ENCODE measurements around the gene GNB1. TPM values are rescaled to one million over a fixed set of nuclear protein-coding genes. Genes with fewer than 3 reads are reported as not detected.

The GNB1 gene
- polyA plus RNA-seq, 3 donors, result 41.9 to 357 (median 111) TPM

- Histone ChIP-seq H3K4me3 (replicated peaks in 1 of 3; ENCODE audit: low read depth in 2 of 3, low read length in 3 of 3) (peak overlapping the region in 1 of 3 experiments; percentile 99), H3K4me1 (ENCODE audit: control insufficient read depth in 1 of 2, insufficient read depth in 2 of 2, low read length in 2 of 2) (peaks cover 51 to 61% of the 10 kb centered on the region in 2 donors), H3K36me3 (replicated peaks in 1 of 2; ENCODE audit: control insufficient read depth in 1 of 2, insufficient read depth in 2 of 2, low read length in 2 of 2) (peaks cover 20 to 22% of the 10 kb centered on the region in 2 donors), H2AFZ (ENCODE audit: insufficient read depth, low read depth, low read length, poor library complexity, severe bottlenecking) (no peak overlapping the region), H3K27me3 (ENCODE audit: control insufficient read depth in 2 of 2, insufficient read depth in 2 of 2, low read length in 2 of 2) (no peaks in the 10 kb centered on the region), H3K27ac (ENCODE audit: low read depth in 1 of 2, low read length in 2 of 2) (peak overlapping the region; percentile 90 to 96), H3K79me2 (ENCODE audit: insufficient read depth, low read length) (peaks cover 88% of the 10 kb centered on the region), H3K4me2 (replicated peaks; ENCODE audit: extremely low read depth, low read length, poor library complexity, severe bottlenecking) (peak overlapping the region; percentile 92), H4K20me1 (ENCODE audit: insufficient read depth, low read length) (peaks cover 69% of the 10 kb centered on the region), H3K9ac (ENCODE audit: insufficient read depth, low read length, poor library complexity, severe bottlenecking) (peak overlapping the region; percentile 90), H3K9me3 (replicated peaks in 1 of 2; ENCODE audit: control insufficient read depth in 1 of 2, insufficient read depth in 1 of 2, low read length in 2 of 2) (no peaks in the 10 kb centered on the region)
- Mint-ChIP-seq H3K27me3 (ENCODE audit: low read depth in 3 of 3) (peaks cover 0 to 7% (median 0%) of the 10 kb centered on the region in 3 donors), H3K4me1 (peaks cover 52% of the 10 kb centered on the region), H3K27ac (peak overlapping the region; percentile 99 to 100 (median 100)), H3K36me3 (peaks cover 26 to 36% of the 10 kb centered on the region in 2 donors), H3K4me3 (peak overlapping the region; percentile 56 to 60), H3K9me3 (peaks cover 0 to 2% (median 0%) of the 10 kb centered on the region in 7 donors)
- no peak for TF ChIP-seq CTCF (IDR thresholded peaks at IDR 0.05)
- WGBS (ENCODE audit: insufficient coverage), result 75% methylated on average over 7 of the region's 7 CpGs
- DNase-seq, result no peak
- intact Hi-C loops (cut with micrococcal nuclease), result loop anchor here in 1 of 2 donors (2.0 to 5.0 kb wide), 4 partner anchors 17 to 474 kb away; partner anchors contain the start of genes ACAP3, GNB1 and PUSL1
Measured at GRCh38 chr1:1781526-1781903, 109.4 kb downstream of the GNB1 start.

GRCh38 chr1:1780598-1781525 lies 110.0 kb downstream of the GNB1 start:
- H3K4me3 ChIP-seq (replicated peaks in 1 of 3; ENCODE audit: low read depth in 2 of 3, low read length in 3 of 3), result peak overlapping the region in 2 of 3 experiments; percentile 94 to 99
- peak overlapping the region; percentile 92 for H3K4me2 ChIP-seq (replicated peaks; ENCODE audit: extremely low read depth, low read length, poor library complexity, severe bottlenecking)
- H3K9ac ChIP-seq (ENCODE audit: insufficient read depth, low read length, poor library complexity, severe bottlenecking), result peak overlapping the region; percentile 90

More at GRCh38 chr1:1780598-1781525, 110.0 kb downstream of the GNB1 start:
- WGBS (ENCODE audit: insufficient coverage), result 49% methylated on average over 6 of the region's 7 CpGs
- Histone ChIP-seq H3K4me1 (ENCODE audit: control insufficient read depth in 1 of 2, insufficient read depth in 2 of 2, low read length in 2 of 2) (peaks cover 57 to 68% of the 10 kb centered on the region in 2 donors), H3K27ac (ENCODE audit: low read depth in 1 of 2, low read length in 2 of 2) (peak overlapping the region; percentile 90 to 96), H3K27me3 (ENCODE audit: control insufficient read depth in 2 of 2, insufficient read depth in 2 of 2, low read length in 2 of 2) (no peaks in the 10 kb centered on the region), H3K36me3 (replicated peaks in 1 of 2; ENCODE audit: control insufficient read depth in 1 of 2, insufficient read depth in 2 of 2, low read length in 2 of 2) (peaks cover 13 to 16% of the 10 kb centered on the region in 2 donors), H2AFZ (ENCODE audit: insufficient read depth, low read depth, low read length, poor library complexity, severe bottlenecking) (no peak overlapping the region), H3K79me2 (ENCODE audit: insufficient read depth, low read length) (peaks cover 88% of the 10 kb centered on the region), H4K20me1 (ENCODE audit: insufficient read depth, low read length) (peaks cover 69% of the 10 kb centered on the region), H3K9me3 (replicated peaks in 1 of 2; ENCODE audit: control insufficient read depth in 1 of 2, insufficient read depth in 1 of 2, low read length in 2 of 2) (no peaks in the 10 kb centered on the region)
- Mint-ChIP-seq H3K4me1 (peaks cover 56% of the 10 kb centered on the region), H3K36me3 (peaks cover 19 to 36% of the 10 kb centered on the region in 2 donors), H3K4me3 (peak overlapping the region; percentile 97 to 99), H3K27me3 (ENCODE audit: low read depth in 3 of 3) (peaks cover 0 to 7% (median 0%) of the 10 kb centered on the region in 3 donors), H3K9me3 (peaks cover 0 to 2% (median 0%) of the 10 kb centered on the region in 7 donors), H3K27ac (peak overlapping the region; percentile 99 to 100 (median 100))
- peak in 1 of 3 donors; percentile 27 for DNase-seq
- no peak for TF ChIP-seq CTCF (IDR thresholded peaks at IDR 0.05)
- intact Hi-C loops (cut with micrococcal nuclease), result loop anchor here in 1 of 2 donors (2.0 to 5.0 kb wide), 4 partner anchors 16 to 474 kb away; partner anchors contain the start of genes ACAP3, GNB1 and PUSL1
